Osteoblast (primary cell): ENCODE data around the gene PARP16. TPM values are rescaled to one million over a fixed set of nuclear protein-coding genes. Genes with fewer than 3 reads are reported as not detected.

ENCODE experiments used
- DNase-seq: peaks from one replicate; pipeline ENCODE4 v3.0.0; 2011; ENCODE audit warnings: low spot score, mixed read lengths; ENCODE audit not compliant: insufficient read length; ENCODE audit errors: missing footprints
- H2AFZ ChIP-seq: 2 replicates; pipeline ENCODE4 v1.6.0; 2011; ENCODE audit warnings: mild to moderate bottlenecking, low read length
- H3K27ac ChIP-seq: 2 replicates; pipeline ENCODE4 v1.5.1; 2011; ENCODE audit warnings: mild to moderate bottlenecking, low read depth, low read length, moderate library complexity
- H3K27me3 ChIP-seq: 2 replicates; pipeline ENCODE4 v1.6.0; 2012; ENCODE audit warnings: mild to moderate bottlenecking, control low read depth, inconsistent platforms, low read length, moderate library complexity; ENCODE audit not compliant: insufficient read depth
- H3K36me3 ChIP-seq: 2 replicates; pipeline ENCODE4 v1.5.1; 2011; ENCODE audit warnings: mild to moderate bottlenecking, low read length, control low read depth, moderate library complexity; ENCODE audit not compliant: insufficient read depth
- H3K4me1 ChIP-seq: 2 replicates; pipeline ENCODE4 v1.5.1; 2011; ENCODE audit warnings: mild to moderate bottlenecking, low read length, control low read depth, moderate library complexity; ENCODE audit not compliant: insufficient read depth
- H3K4me2 ChIP-seq: 2 replicates; pipeline ENCODE4 v1.6.0; 2011; ENCODE audit warnings: mild to moderate bottlenecking, low read length; ENCODE audit not compliant: insufficient read depth
- H3K4me3 ChIP-seq: fragments of 200-600 bp; sonication (generic); 3 replicates; pipeline ENCODE4 v1.5.1; 2012; ENCODE audit warnings: mild to moderate bottlenecking, low read length, inconsistent platforms; ENCODE audit not compliant: insufficient read depth
- H3K79me2 ChIP-seq: 2 replicates; pipeline ENCODE4 v1.6.0; 2012; ENCODE audit warnings: mild to moderate bottlenecking, low read length, control low read depth, inconsistent platforms; ENCODE audit not compliant: insufficient read depth
- H3K9me3 ChIP-seq: 2 replicates; pipeline ENCODE4 v1.5.1; 2011; ENCODE audit warnings: low read depth, low read length, control low read depth
- H4K20me1 ChIP-seq: 2 replicates; pipeline ENCODE4 v1.6.0; 2012; ENCODE audit warnings: mild to moderate bottlenecking, low read length, control low read depth; ENCODE audit not compliant: insufficient read depth
- total RNA-seq: library from RNA; depleted of rRNA; stranded (reverse); fragments of >200 nt; gene quantifications from 2 replicates; pipeline ENCODE4 v1.2.3, GENCODE V29; 2012
- TF ChIP-seq, protein P1 (sequence below): IDR thresholded peaks from 2 replicates; pipeline ENCODE4 v1.5.1; 2011; ENCODE audit warnings: mild to moderate bottlenecking, low read depth, low read length, moderate library complexity; ENCODE audit errors: extremely low read depth

Gene PARP16
- total RNA-seq, 1 donor, result 6.2 TPM

DNA sequence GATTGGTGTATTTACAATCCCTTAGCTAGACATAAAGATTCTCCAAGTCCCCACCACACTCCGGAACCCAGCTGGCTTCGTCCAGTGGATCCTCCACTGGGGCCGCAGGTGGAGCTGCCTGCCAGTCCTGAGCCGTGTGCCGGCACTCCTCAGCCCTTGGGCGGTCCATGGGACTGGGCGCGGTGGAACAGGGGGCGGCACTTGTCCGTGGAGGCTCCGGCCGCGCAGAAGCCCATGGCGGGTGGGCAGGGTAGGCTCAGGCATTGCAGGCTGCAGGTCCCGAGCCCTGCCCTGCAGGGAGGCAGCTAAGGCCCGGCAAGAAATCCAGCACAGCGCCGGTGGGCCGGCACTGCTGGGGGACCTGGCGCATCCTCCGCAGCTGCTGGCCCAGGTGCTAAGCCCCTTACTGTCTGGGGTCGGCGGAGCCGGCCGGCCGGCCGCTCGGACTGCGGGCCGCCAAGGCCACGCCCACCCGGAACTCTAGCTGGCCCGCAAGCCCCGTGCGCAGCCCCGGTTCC lies 14.3 kb upstream of the PARP16 start:
- H3K4me2 ChIP-seq, result no peak overlapping the region

DNA sequence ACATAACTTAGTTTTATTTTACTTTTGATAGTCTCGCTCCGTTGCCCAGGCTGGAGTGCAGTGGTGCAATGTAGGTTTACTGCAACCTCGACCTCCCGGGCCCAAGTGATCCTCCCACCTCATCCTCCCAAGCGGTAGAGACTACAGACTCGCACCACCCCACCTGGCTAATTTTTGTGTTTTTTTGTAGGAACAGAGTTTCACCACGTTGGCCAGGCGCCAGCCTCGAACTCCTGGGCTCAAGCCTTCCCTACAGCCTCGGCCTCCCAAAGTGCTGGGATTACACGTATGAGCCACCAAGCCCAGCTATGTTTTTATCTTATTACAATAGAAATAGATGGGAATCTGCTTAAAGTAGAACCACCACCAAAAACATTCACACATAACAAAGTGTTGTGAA lies 12.0 kb upstream of the PARP16 start:
- peaks cover 13% of the 10 kb centered on the region for H3K4me1 ChIP-seq
- no peaks in the 10 kb centered on the region for H4K20me1 ChIP-seq
- H3K4me2 ChIP-seq, result no peak overlapping the region
- TF ChIP-seq, protein P1, sequence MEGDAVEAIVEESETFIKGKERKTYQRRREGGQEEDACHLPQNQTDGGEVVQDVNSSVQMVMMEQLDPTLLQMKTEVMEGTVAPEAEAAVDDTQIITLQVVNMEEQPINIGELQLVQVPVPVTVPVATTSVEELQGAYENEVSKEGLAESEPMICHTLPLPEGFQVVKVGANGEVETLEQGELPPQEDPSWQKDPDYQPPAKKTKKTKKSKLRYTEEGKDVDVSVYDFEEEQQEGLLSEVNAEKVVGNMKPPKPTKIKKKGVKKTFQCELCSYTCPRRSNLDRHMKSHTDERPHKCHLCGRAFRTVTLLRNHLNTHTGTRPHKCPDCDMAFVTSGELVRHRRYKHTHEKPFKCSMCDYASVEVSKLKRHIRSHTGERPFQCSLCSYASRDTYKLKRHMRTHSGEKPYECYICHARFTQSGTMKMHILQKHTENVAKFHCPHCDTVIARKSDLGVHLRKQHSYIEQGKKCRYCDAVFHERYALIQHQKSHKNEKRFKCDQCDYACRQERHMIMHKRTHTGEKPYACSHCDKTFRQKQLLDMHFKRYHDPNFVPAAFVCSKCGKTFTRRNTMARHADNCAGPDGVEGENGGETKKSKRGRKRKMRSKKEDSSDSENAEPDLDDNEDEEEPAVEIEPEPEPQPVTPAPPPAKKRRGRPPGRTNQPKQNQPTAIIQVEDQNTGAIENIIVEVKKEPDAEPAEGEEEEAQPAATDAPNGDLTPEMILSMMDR, result no peak
- no peak for DNase-seq
- no peaks in the 10 kb centered on the region for H3K9me3 ChIP-seq
- no peak overlapping the region for H3K27ac ChIP-seq
- H3K4me3 ChIP-seq, result no peak overlapping the region
- no peaks in the 10 kb centered on the region for H3K27me3 ChIP-seq
- no peaks in the 10 kb centered on the region for H3K36me3 ChIP-seq
- H3K79me2 ChIP-seq, result no peaks in the 10 kb centered on the region
- H2AFZ ChIP-seq, result no peak overlapping the region

More for the DNA sequence above, 14.3 kb upstream of the PARP16 start:
- H3K36me3 ChIP-seq, result no peaks in the 10 kb centered on the region
- H3K9me3 ChIP-seq, result no peaks in the 10 kb centered on the region
- TF ChIP-seq, protein P1, result no peak
- no peak overlapping the region for H3K27ac ChIP-seq
- no peaks in the 10 kb centered on the region for H3K79me2 ChIP-seq
- no peak overlapping the region for H2AFZ ChIP-seq
- H3K4me1 ChIP-seq, result peaks cover 14% of the 10 kb centered on the region
- no peaks in the 10 kb centered on the region for H3K27me3 ChIP-seq
- DNase-seq, result no peak
- H4K20me1 ChIP-seq, result no peaks in the 10 kb centered on the region
- H3K4me3 ChIP-seq, result no peak overlapping the region

DNA sequence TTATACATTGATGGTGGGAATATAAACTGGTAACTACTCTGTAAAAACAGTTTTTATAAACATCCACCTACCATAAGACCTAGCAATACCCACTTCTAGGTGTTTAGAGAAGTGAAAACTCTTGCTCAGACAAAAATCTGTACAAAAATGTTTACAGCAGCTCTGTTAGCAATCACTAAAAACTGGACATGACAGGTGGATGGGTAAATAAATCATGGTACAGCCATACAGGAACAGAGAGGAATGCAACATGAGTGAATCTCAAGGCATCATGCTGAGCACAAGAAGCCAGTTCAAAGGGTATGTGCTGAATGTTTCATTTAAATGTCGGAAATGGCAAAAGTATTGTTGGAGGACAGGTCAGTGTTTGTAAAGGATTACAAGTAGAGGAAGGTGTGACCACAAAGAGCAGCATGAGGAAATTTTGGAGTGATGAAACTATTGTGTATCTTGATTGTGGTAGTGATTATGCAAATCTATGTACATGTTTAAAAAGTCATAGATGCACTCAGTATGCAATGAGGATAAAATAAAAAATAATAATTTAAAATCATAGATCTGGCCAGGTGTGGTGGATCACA lies 6.3 kb upstream of the PARP16 start:
- Histone ChIP-seq H3K36me3 (no peaks in the 10 kb centered on the region), H3K27me3 (peaks cover 9% of the 10 kb centered on the region), H4K20me1 (no peaks in the 10 kb centered on the region), H3K79me2 (no peaks in the 10 kb centered on the region), H3K4me3 (no peak overlapping the region), H3K4me2 (no peak overlapping the region), H3K27ac (no peak overlapping the region), H3K9me3 (no peaks in the 10 kb centered on the region), H3K4me1 (peaks cover 9% of the 10 kb centered on the region), H2AFZ (no peak overlapping the region)
- TF ChIP-seq, protein P1, result no peak
- DNase-seq, result no peak

DNA sequence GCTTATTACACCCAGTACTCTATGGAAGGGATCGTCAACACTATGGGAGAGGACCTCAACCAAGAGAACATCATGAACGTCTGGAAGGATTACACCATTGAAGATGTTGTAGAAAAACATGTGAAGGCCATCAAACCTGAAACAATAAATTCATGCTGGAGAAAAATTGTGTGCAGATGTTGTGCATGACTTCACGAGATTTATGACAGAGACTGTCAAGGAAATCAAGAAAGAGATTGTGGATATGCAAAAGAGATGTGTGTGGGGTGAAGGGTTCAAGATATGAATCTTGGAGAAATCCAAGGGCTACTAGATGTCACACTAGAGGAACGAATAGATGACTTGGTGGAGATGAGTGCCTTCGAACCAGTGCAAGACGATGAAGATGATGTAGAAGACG lies 3.5 kb upstream of the PARP16 start:
- Histone ChIP-seq H3K27ac (no peak overlapping the region), H3K27me3 (peaks cover 9% of the 10 kb centered on the region), H3K9me3 (no peaks in the 10 kb centered on the region), H2AFZ (no peak overlapping the region), H3K36me3 (no peaks in the 10 kb centered on the region), H3K4me2 (no peak overlapping the region), H3K4me1 (peaks cover 9% of the 10 kb centered on the region), H4K20me1 (no peaks in the 10 kb centered on the region), H3K4me3 (no peak overlapping the region), H3K79me2 (no peaks in the 10 kb centered on the region)
- DNase-seq, result no peak
- TF ChIP-seq, protein P1, result no peak
